Measurements from ENCODE around the gene BDKRB2.

The BDKRB2 gene

GRCh38 chr14:96252999-96253539 is 48.4 kb downstream of the BDKRB2 start:
- DNase-seq (ENCODE audit: low read depth), result no peak

- DNase-seq (ENCODE audit: low read depth), result no peak
These were observed 50.0 kb downstream of the BDKRB2 start for GRCh38 chr14:96254687-96255086.

- no peak for DNase-seq (ENCODE audit: low read depth)
These were observed 51.1 kb downstream of the BDKRB2 start, which contains the start of gene BDKRB1 for GRCh38 chr14:96255501-96256366. Gene BDKRB1 (plus strand): TSS chr14:96256210. CDS start chr14:96263683, 7,473 bp downstream.

GRCh38 chr14:96256407-96256806 is 51.8 kb downstream of the BDKRB2 start:
- no peak for DNase-seq (ENCODE audit: low read depth)

- DNase-seq (ENCODE audit: low read depth), result no peak
These were observed 52.4 kb downstream of the BDKRB2 start for GRCh38 chr14:96257056-96257455.

GRCh38 chr14:96257900-96258299 is 53.3 kb downstream of the BDKRB2 start:
- no peak for DNase-seq (ENCODE audit: low read depth)

GRCh38 chr14:96260341-96260821 is 55.7 kb downstream of the BDKRB2 start:
- DNase-seq (ENCODE audit: low read depth), result no peak

- DNase-seq (ENCODE audit: low read depth), result no peak
These were observed 56.4 kb downstream of the BDKRB2 start for GRCh38 chr14:96261053-96261452.

- DNase-seq (ENCODE audit: low read depth), result no peak
These were observed 57.4 kb downstream of the BDKRB2 start for GRCh38 chr14:96261772-96262655.

GRCh38 chr14:96263347-96264199 is 58.9 kb downstream of the BDKRB2 start:
- DNase-seq (ENCODE audit: low read depth), result no peak

GRCh38 chr14:96264200-96264553 is 59.5 kb downstream of the BDKRB2 start:
- no peak for DNase-seq (ENCODE audit: low read depth)

GRCh38 chr14:96264853-96265252 is 60.2 kb downstream of the BDKRB2 start:
- no peak for DNase-seq (ENCODE audit: low read depth)

GRCh38 chr14:96265383-96266095 is 60.9 kb downstream of the BDKRB2 start:
- DNase-seq (ENCODE audit: low read depth), result no peak

GRCh38 chr14:96267336-96267735 is 62.7 kb downstream of the BDKRB2 start:
- no peak for DNase-seq (ENCODE audit: low read depth)

- DNase-seq (ENCODE audit: low read depth), result no peak
These were observed 63.3 kb downstream of the BDKRB2 start for GRCh38 chr14:96267916-96268315.

- no peak for DNase-seq (ENCODE audit: low read depth)
These were observed 64.1 kb downstream of the BDKRB2 start for GRCh38 chr14:96268431-96269358.

GRCh38 chr14:96269359-96269710 is 64.7 kb downstream of the BDKRB2 start:
- no peak for DNase-seq (ENCODE audit: low read depth)

- no peak for DNase-seq (ENCODE audit: low read depth)
These were observed 66.2 kb downstream of the BDKRB2 start for GRCh38 chr14:96270565-96271420.

- no peak for DNase-seq (ENCODE audit: low read depth)
These were observed 66.8 kb downstream of the BDKRB2 start for GRCh38 chr14:96271421-96271762.
